ENCODE measurements around the gene IRGQ. TPM values are rescaled to one million over a fixed set of nuclear protein-coding genes. Genes with fewer than 3 reads are reported as not detected.

The IRGQ gene
- total RNA-seq, 2 experiments from 2014 or later: 12.4 to 13.9 TPM

Other genes starting within 250 kb of the IRGQ start
- gene CD177, start 242.4 kb downstream of the IRGQ start, total RNA-seq: not detected
- not detected for gene TEX101, start 181.2 kb downstream of the IRGQ start, total RNA-seq
- gene LYPD3, start 130.5 kb downstream of the IRGQ start, total RNA-seq: 1 to 10 TPM; 1.2 to 1.8 TPM
- 10 to 100 TPM; 19.8 to 22.1 TPM for gene PHLDB3, start 91.4 kb downstream of the IRGQ start, total RNA-seq
- gene ETHE1, start 68.9 kb downstream of the IRGQ start, total RNA-seq: 10 to 100 TPM; 57.1 to 61.1 TPM
- 1 to 10 TPM; 3.9 to 4.6 TPM for gene ZNF575, start 62.9 kb downstream of the IRGQ start, total RNA-seq
- gene XRCC1, start 20.6 kb downstream of the IRGQ start, total RNA-seq: 10 to 100 TPM; 40.0 to 43.2 TPM
- 10 to 100 TPM; 11.7 to 15.6 TPM for gene PINLYP, start 20.3 kb downstream of the IRGQ start, total RNA-seq
- gene ZNF576, start 461 bp upstream of the IRGQ start, total RNA-seq: 10 to 100 TPM; 15.3 to 17.8 TPM
- gene SRRM5, start 16.0 kb upstream of the IRGQ start, total RNA-seq: under 1 TPM; 0.68 to 0.72 TPM
- 10 to 100 TPM; 23.3 to 23.7 TPM for gene ZNF428, start 23.5 kb upstream of the IRGQ start, total RNA-seq
- gene CADM4, start 43.7 kb upstream of the IRGQ start, total RNA-seq: under 1 TPM; 0.36 to 0.43 TPM
- 10 to 100 TPM; 12.2 to 12.7 TPM for gene PLAUR, start 74.0 kb upstream of the IRGQ start, total RNA-seq
- gene IRGC, start 119.9 kb upstream of the IRGQ start, total RNA-seq: not detected
- 10 to 100 TPM; 48.9 to 49.9 TPM for gene SMG9, start 158.8 kb upstream of the IRGQ start, total RNA-seq
- 10 to 100 TPM; 38.3 to 45.4 TPM for gene KCNN4, start 184.8 kb upstream of the IRGQ start, total RNA-seq
- 1 to 10 TPM; 1.9 to 2.0 TPM for gene LYPD5, start 206.3 kb upstream of the IRGQ start, total RNA-seq
- gene ZNF283, start 231.2 kb upstream of the IRGQ start, total RNA-seq: 10 to 100 TPM; 11.5 TPM